H1 (cell line): ENCODE results near the gene RPL37A. TPM values are rescaled to one million over a fixed set of nuclear protein-coding genes. Genes with fewer than 3 reads are reported as not detected.

Experiments
- CTCF ChIA-PET: fragments of 300-600 bp; sonication (Branson Sonifier 250); formaldehyde crosslinking; loops from one replicate; lab custom pipeline; 2021; ENCODE audit not compliant: partially characterized antibody; lab: Charles Lee
- POLR2A ChIA-PET: fragments of 300-600 bp; sonication (Branson Sonifier 250); formaldehyde crosslinking; loops from one replicate; lab custom pipeline; 2021; ENCODE audit warnings: inconsistent platforms; ENCODE audit not compliant: partially characterized antibody; lab: Charles Lee
- DNase-seq, 2 experiments: peaks; one replicate each; pipeline versions ENCODE4 v3.0.0 to v3.0.0-alpha.2; 2010 to 2022; ENCODE audit warnings: low spot score in 2 of 2, low read depth in 1 of 2, mixed read lengths in 1 of 2
- FAIRE-seq: peaks from 2 replicates; lab custom pipeline; 2011; peaks lifted over from hg19 to GRCh38; lab: Jason Lieb, UNC
- H2AFZ ChIP-seq: 2 replicates; pipeline ENCODE4 v1.8.1; 2012; ENCODE audit warnings: low read length, inconsistent platforms
- H2AK5ac ChIP-seq: 2 replicates; pipeline ENCODE4 v1.6.1; 2013; ENCODE audit warnings: low read depth, low read length
- H2BK120ac ChIP-seq: replicated peaks from 2 replicates; pipeline ENCODE3; 2013; ENCODE audit warnings: low read depth, low read length, inconsistent platforms
- H2BK12ac ChIP-seq: 2 replicates; pipeline ENCODE4 v1.6.1; 2013; ENCODE audit warnings: low read depth, low read length
- H2BK15ac ChIP-seq: 2 replicates; pipeline ENCODE4 v1.6.1; 2013; ENCODE audit warnings: low read length
- H2BK20ac ChIP-seq: 2 replicates; pipeline ENCODE4 v1.6.1; 2013; ENCODE audit warnings: low read length
- H2BK5ac ChIP-seq: 2 replicates; pipeline ENCODE4 v1.6.1; 2013; ENCODE audit warnings: low read depth, low read length
- H3K14ac ChIP-seq: 2 replicates; pipeline ENCODE4 v1.6.1; 2013; ENCODE audit warnings: inconsistent platforms; ENCODE audit not compliant: insufficient read length
- H3K18ac ChIP-seq: 2 replicates; pipeline ENCODE4 v1.6.1; 2013; ENCODE audit warnings: low read length; ENCODE audit errors: extremely low read depth
- H3K23ac ChIP-seq: 2 replicates; pipeline ENCODE4 v1.6.1; 2013; ENCODE audit warnings: inconsistent platforms; ENCODE audit not compliant: insufficient read length
- H3K23me2 ChIP-seq: 2 replicates; pipeline ENCODE4 v1.6.1; 2013; ENCODE audit warnings: low read depth, low read length
- H3K27ac ChIP-seq: 2 replicates; pipeline ENCODE4 v1.6.1; 2011; ENCODE audit warnings: low read depth, low read length, inconsistent platforms
- H3K27me3 ChIP-seq, 4 experiments: replicated peaks in 1 of 4; 1 replicate in 1 of 4; 2 replicates in 3 of 4; pipeline versions ENCODE4 v1.6.1 to v1.8.1; 2011 to 2013; ENCODE audit warnings: low read length in 3 of 4, mild to moderate bottlenecking in 3 of 4, inconsistent platforms in 2 of 4, mixed read lengths in 2 of 4, moderate library complexity in 1 of 4; ENCODE audit not compliant: control insufficient read depth in 3 of 4, insufficient read depth in 3 of 4; ENCODE audit errors: extremely low read depth in 1 of 4
- H3K36me3 ChIP-seq, 4 experiments: 2 replicates each; pipeline versions ENCODE4 v1.6.1 to v1.8.1; 2011 to 2013; ENCODE audit warnings: mild to moderate bottlenecking in 4 of 4, low read length in 3 of 4, moderate library complexity in 2 of 4, control low read depth in 1 of 4, inconsistent platforms in 1 of 4; ENCODE audit not compliant: insufficient read depth in 4 of 4, control insufficient read depth in 2 of 4
- H3K4ac ChIP-seq: replicated peaks from 2 replicates; pipeline ENCODE3; 2013; ENCODE audit warnings: low read length, low read depth, mixed read lengths, inconsistent platforms; ENCODE audit not compliant: insufficient read length
- H3K4me1 ChIP-seq, 4 experiments: replicated peaks in 1 of 4; 1 replicate in 1 of 4; 2 replicates in 3 of 4; pipeline versions ENCODE4 v1.6.1 to v1.8.1; 2011 to 2013; ENCODE audit warnings: low read length in 3 of 4, inconsistent platforms in 2 of 4, mixed read lengths in 1 of 4; ENCODE audit not compliant: insufficient read depth in 4 of 4, control insufficient read depth in 3 of 4
- H3K4me2 ChIP-seq, 2 experiments: 2 replicates each; pipeline versions ENCODE4 v1.6.1 to v1.8.1; 2011 to 2013; ENCODE audit warnings: low read depth in 2 of 2, low read length in 2 of 2, control low read depth in 1 of 2, inconsistent platforms in 1 of 2, mild to moderate bottlenecking in 1 of 2; ENCODE audit not compliant: insufficient read depth in 1 of 2
- H3K4me3 ChIP-seq, 4 experiments: fragments of 200-600, 300-600 bp in 1 of 4; sonication (generic), shearing (Covaris generic), sonication (Bioruptor Twin) in 1 of 4; 2 replicates each; pipeline versions ENCODE4 v1.5.1 to v1.8.1; 2011 to 2016; ENCODE audit warnings: low read length in 4 of 4, low read depth in 3 of 4, control low read depth in 2 of 4, inconsistent platforms in 2 of 4, mild to moderate bottlenecking in 2 of 4, mixed read lengths in 1 of 4, moderate library complexity in 1 of 4; ENCODE audit not compliant: insufficient read depth in 2 of 4; ENCODE audit errors: extremely low read depth in 1 of 4
- H3K56ac ChIP-seq: replicated peaks from 2 replicates; pipeline ENCODE3; 2013; ENCODE audit warnings: low read depth, mild to moderate bottlenecking, mixed read lengths, low read length, inconsistent platforms; ENCODE audit not compliant: insufficient read length
- H3K79me1 ChIP-seq: 2 replicates; pipeline ENCODE4 v1.6.1; 2013; ENCODE audit warnings: low read depth, low read length, control low read depth
- H3K79me2 ChIP-seq, 2 experiments: 2 replicates each; pipeline versions ENCODE4 v1.6.1 to v1.8.1; 2012 to 2013; ENCODE audit warnings: low read length in 2 of 2, mild to moderate bottlenecking in 2 of 2, inconsistent platforms in 1 of 2; ENCODE audit not compliant: insufficient read depth in 2 of 2, control insufficient read depth in 1 of 2
- H3K9ac ChIP-seq, 4 experiments: replicated peaks in 1 of 4; 1 replicate in 1 of 4; 2 replicates in 3 of 4; pipeline versions ENCODE4 v1.6.1 to v1.8.1; 2011 to 2013; ENCODE audit warnings: low read depth in 3 of 4, low read length in 3 of 4, control low read depth in 2 of 4, mild to moderate bottlenecking in 2 of 4, moderate library complexity in 2 of 4, inconsistent platforms in 1 of 4; ENCODE audit errors: extremely low read depth in 1 of 4
- H3K9me3 ChIP-seq, 2 experiments: 2 replicates each; pipeline versions ENCODE4 v1.6.1 to v1.8.1; 2012 to 2013; ENCODE audit warnings: mild to moderate bottlenecking in 2 of 2, moderate library complexity in 2 of 2, control low read depth in 1 of 2, inconsistent platforms in 1 of 2, low read depth in 1 of 2, low read length in 1 of 2, mixed read lengths in 1 of 2; ENCODE audit not compliant: insufficient read depth in 2 of 2
- H4K20me1 ChIP-seq, 2 experiments: replicated peaks in 1 of 2; 2 replicates each; pipeline versions ENCODE3 to v1.8.1; 2011 to 2013; ENCODE audit warnings: inconsistent platforms in 2 of 2, low read length in 2 of 2, mild to moderate bottlenecking in 1 of 2; ENCODE audit not compliant: insufficient read depth in 2 of 2, control insufficient read depth in 1 of 2
- H4K5ac ChIP-seq: 2 replicates; pipeline ENCODE4 v1.6.1; 2013; ENCODE audit warnings: low read length, low read depth, mixed read lengths, inconsistent platforms; ENCODE audit not compliant: insufficient read length
- H4K8ac ChIP-seq: 2 replicates; pipeline ENCODE4 v1.8.0; 2013; ENCODE audit warnings: mild to moderate bottlenecking, moderate library complexity, low read length, inconsistent platforms; ENCODE audit not compliant: insufficient read depth; ENCODE audit errors: extremely low read depth
- H4K91ac ChIP-seq: replicated peaks from 2 replicates; pipeline ENCODE3; 2013; ENCODE audit warnings: low read length, mixed read lengths, inconsistent platforms; ENCODE audit not compliant: insufficient read length
- CEBPB ChIP-seq: IDR thresholded peaks from 2 replicates; pipeline ENCODE4 v1.6.1; 2012; ENCODE audit warnings: low read depth, low read length
- CTBP2 ChIP-seq: IDR thresholded peaks from 2 replicates; pipeline ENCODE4 v1.7.0; 2011; ENCODE audit warnings: borderline replicate concordance, mild to moderate bottlenecking, moderate library complexity, mixed read lengths, low read length; ENCODE audit not compliant: insufficient read depth, insufficient read length
- CTCF ChIP-seq, 3 experiments: IDR thresholded peaks; 1 replicate in 2 of 3; 2 replicates in 1 of 3; pipeline versions ENCODE4 v1.5.1 to v1.6.1; 2011; ENCODE audit warnings: low read length in 3 of 3, mild to moderate bottlenecking in 3 of 3, inconsistent platforms in 2 of 3, low read depth in 1 of 3, moderate library complexity in 1 of 3; ENCODE audit not compliant: insufficient read depth in 1 of 3; ENCODE audit errors: control extremely low read depth in 1 of 3
- MAX ChIP-seq: IDR thresholded peaks from 2 replicates; pipeline ENCODE4 v1.6.1; 2012; ENCODE audit warnings: inconsistent platforms
- PHF8 ChIP-seq: fragments of 200-600 bp; sonication (generic); conservative IDR thresholded peaks from 2 replicates; pipeline ENCODE4 v1.7.1; 2012; ENCODE audit warnings: low read depth, mild to moderate bottlenecking, inconsistent platforms, low read length, moderate library complexity
- POU5F1 ChIP-seq: IDR thresholded peaks from 2 replicates; pipeline ENCODE4 v1.6.1; 2011; ENCODE audit warnings: low read depth, mild to moderate bottlenecking, low read length, moderate library complexity
- SIRT6 ChIP-seq: IDR thresholded peaks from one replicate; pipeline ENCODE4 v1.7.1; 2012; ENCODE audit warnings: low read length, inconsistent platforms
- USF2 ChIP-seq: IDR thresholded peaks from 2 replicates; pipeline ENCODE4 v1.6.1; 2011; ENCODE audit warnings: low read length, improper control_type of control experiment
- WGBS, 2 experiments: shearing (Covaris generic) in 1 of 2; methylation state at CpG; one replicate each; pipeline versions ENCODE4 v1.1.6 to v1.1.7; 2013 to 2015; ENCODE audit warnings: low lambda C conversion rate in 2 of 2, mixed read lengths in 2 of 2, inconsistent platforms in 1 of 2, low coverage in 1 of 2, missing lambda C conversion rate in 1 of 2; ENCODE audit not compliant: insufficient replicate concordance in 2 of 2, insufficient coverage in 1 of 2, insufficient read length in 1 of 2; ENCODE audit errors: extremely low coverage in 1 of 2, missing lambda C conversion rate in 1 of 2; 5-methylcytosine and 5-hydroxymethylcytosine counted together
- polyA plus RNA-seq, 7 experiments: library from polyadenylated mRNA; depleted of rRNA in 3 of 7; stranded (reverse) in 5 of 7; unstranded in 2 of 7; fragments of >200 nt in 5 of 7; fragments of 200-250 nt in 2 of 7; gene quantifications; 1 replicate in 5 of 7; 2 replicates in 1 of 7; 4 replicates in 1 of 7; pipeline versions ENCODE4 v1.2.1 to v1.2.3, GENCODE V29; 2011 to 2013; ENCODE audit warnings: missing spikeins in 2 of 7, mixed read lengths in 2 of 7
- total RNA-seq: library from RNA; stranded (reverse); fragmentation: NEBNext Ultra II Directional; extraction: Animal tissue kit (Norgen Biotek cat#: 25700); gene quantifications from 2 replicates; pipeline ENCODE4 v1.2.1, GENCODE V29; 2021

Gene RPL37A
- total and polyA plus RNA-seq, 2 of the 8 experiments (the other 6 are each of a cell fraction or from before 2014, with no cell fraction given): 1,737 to 3,180 TPM

- no peak overlapping the region for H3K56ac ChIP-seq
- no peaks in the 10 kb centered on the region for H3K4me1 ChIP-seq
- no peak overlapping the region for H3K4me2 ChIP-seq
- no peak overlapping the region for H2AK5ac ChIP-seq
- no peak overlapping the region for H2BK15ac ChIP-seq
- H2BK20ac ChIP-seq: no peak overlapping the region
- FAIRE-seq: no peak
- H3K9ac ChIP-seq: no peak overlapping the region
- no peak overlapping the region for H2BK12ac ChIP-seq
- H3K14ac ChIP-seq: no peak overlapping the region
- no peaks in the 10 kb centered on the region for H3K23me2 ChIP-seq
- no peak overlapping the region for H4K5ac ChIP-seq
- no peak overlapping the region for H3K23ac ChIP-seq
- no peak overlapping the region for H3K4me3 ChIP-seq
- H2BK5ac ChIP-seq: no peak overlapping the region
- peaks cover 0 to 1% (median 0%) of the 10 kb centered on the region in 4 experiments; a peak in 1 of 7 replicates for H3K27me3 ChIP-seq
- POLR2A ChIA-PET: interaction anchor here (1.1 kb wide), 1 partner anchor 25 kb away, joined by 3 read pairs; no protein-coding TSS in a partner anchor
- H3K4ac ChIP-seq: no peak overlapping the region
- H4K91ac ChIP-seq: no peak overlapping the region
- H4K8ac ChIP-seq: no peak overlapping the region; the same call in 1 of the 2 replicates
- WGBS, 2 experiments: 91% methylated on average over 1 of the region's 1 CpG; no CpG with 5 or more reads in 1 of the 2 experiments
- no peak for DNase-seq
- no peaks in the 10 kb centered on the region for H4K20me1 ChIP-seq
- H3K79me1 ChIP-seq: no peaks in the 10 kb centered on the region
- H2BK120ac ChIP-seq: no peak overlapping the region
- no peak overlapping the region for H3K27ac ChIP-seq
- no peak for TF ChIP-seq PHF8
- no peak for TF ChIP-seq CEBPB
- no peak for TF ChIP-seq SIRT6
- no peak for TF ChIP-seq USF2
- no peak for TF ChIP-seq CTCF (IDR thresholded peaks at IDR 0.05; ENCODE audit: control extremely low read depth in 1 of 3, insufficient read depth in 1 of 3, low read depth in 1 of 3, low read length in 3 of 3)
- no peak for TF ChIP-seq POU5F1
- TF ChIP-seq CTBP2: no peak
- TF ChIP-seq MAX: no peak
- H3K36me3 ChIP-seq: no peaks in the 10 kb centered on the region; a peak in 1 of 8 replicates
- no peak overlapping the region for H3K18ac ChIP-seq
- CTCF ChIA-PET: interaction anchor here (1.2 to 12.8 kb wide), 7 partner anchors 10 to 305 kb away, joined by 3 to 493 read pairs (median 4); no protein-coding TSS in a partner anchor
- no peaks in the 10 kb centered on the region for H3K79me2 ChIP-seq
- no peak overlapping the region for H2AFZ ChIP-seq
- H3K9me3 ChIP-seq: no peaks in the 10 kb centered on the region
Observed at GRCh38 chr2:216526939-216527338, 28.3 kb downstream of the RPL37A start.
